ENCODE results near the gene CCL13. TPM values are rescaled to one million over a fixed set of nuclear protein-coding genes. Genes with fewer than 3 reads are reported as not detected.

CCL13 gene
- total and polyA plus RNA-seq, 10 of the 15 experiments (the other 5 are each of a cell fraction or from before 2014, with no cell fraction given), result not detected

- TF ChIP-seq HSF1 (IDR thresholded peaks at IDR 0.05; ENCODE audit: low read depth, low read length) (no peak), SP1 (IDR thresholded peaks at IDR 0.05; ENCODE audit: low read depth, low read length) (no peak), BHLHE40 (IDR thresholded peaks at IDR 0.05; ENCODE audit: borderline replicate concordance in 1 of 2, low read depth in 2 of 2, low read length in 1 of 2) (peak; percentile 28 to 76; a peak in 3 of 4 replicates), MTA2 (IDR thresholded peaks at IDR 0.05; ENCODE audit: low read depth) (peak; percentile 38), HDAC6 (IDR thresholded peaks at IDR 0.05; ENCODE audit: unreplicated experiment) (no peak), KDM1A (IDR thresholded peaks at IDR 0.05; ENCODE audit: borderline replicate concordance) (no peak), NR2F1 (conservative IDR thresholded peaks at IDR 0.05) (no peak; the same call in 1 of the 2 replicates), JUND (IDR thresholded peaks at IDR 0.05; ENCODE audit: low read depth, low read length) (no peak), ZNF217 (IDR thresholded peaks at IDR 0.05) (no peak), REST (IDR thresholded peaks at IDR 0.05; ENCODE audit: low read depth, low read length) (no peak), STAT1 (conservative IDR thresholded peaks at IDR 0.05) (no peak), IKZF2 (IDR thresholded peaks at IDR 0.05) (peak; percentile 44 to 54; a peak in 2 of 4 replicates), PAX5 (IDR thresholded peaks at IDR 0.05; ENCODE audit: borderline replicate concordance, low read depth, low read length) (peak; percentile 65; the same call in 1 of the 2 replicates), KAT2A (conservative IDR thresholded peaks at IDR 0.05; ENCODE audit: control insufficient read depth, low read depth, low read length) (no peak), EP300 (IDR thresholded peaks at IDR 0.05; ENCODE audit: borderline replicate concordance in 1 of 2, control insufficient read depth in 1 of 2, low read depth in 2 of 2, low read length in 2 of 2) (peak; percentile 12 to 41; a peak in 2 of 4 replicates), PKNOX1 (IDR thresholded peaks at IDR 0.05) (peak; percentile 43), RB1 (IDR thresholded peaks at IDR 0.05; ENCODE audit: borderline replicate concordance) (no peak), BRCA1 (IDR thresholded peaks at IDR 0.05; ENCODE audit: low read depth, low read length) (no peak), PAX8 (IDR thresholded peaks at IDR 0.05) (no peak), CHD4 (IDR thresholded peaks at IDR 0.05) (no peak), DPF2 (IDR thresholded peaks at IDR 0.05) (0 out of 2 replicates have a peak, but pooled peaks have one; percentile 28), KLF5 (IDR thresholded peaks at IDR 0.05; ENCODE audit: partially characterized antibody) (no peak), TCF12 (IDR thresholded peaks at IDR 0.05; ENCODE audit: low read depth, low read length) (peak; percentile 64; the same call in 1 of the 2 replicates)
Measured at GRCh38 chr17:34382621-34383124, 26.4 kb downstream of the CCL13 start (continued).

Data from GM12878 (cell line).